ENCODE results near the gene SCGB1C2.
A peak's percentile ranks its signal among the peaks of the same experiment; 100 is the strongest.
"Not testable (repeated sequence)": the region's sequence is repeated elsewhere in the genome, so short reads cannot be mapped to it uniquely, and the experiment has no call there.

The SCGB1C2 gene

DNA sequence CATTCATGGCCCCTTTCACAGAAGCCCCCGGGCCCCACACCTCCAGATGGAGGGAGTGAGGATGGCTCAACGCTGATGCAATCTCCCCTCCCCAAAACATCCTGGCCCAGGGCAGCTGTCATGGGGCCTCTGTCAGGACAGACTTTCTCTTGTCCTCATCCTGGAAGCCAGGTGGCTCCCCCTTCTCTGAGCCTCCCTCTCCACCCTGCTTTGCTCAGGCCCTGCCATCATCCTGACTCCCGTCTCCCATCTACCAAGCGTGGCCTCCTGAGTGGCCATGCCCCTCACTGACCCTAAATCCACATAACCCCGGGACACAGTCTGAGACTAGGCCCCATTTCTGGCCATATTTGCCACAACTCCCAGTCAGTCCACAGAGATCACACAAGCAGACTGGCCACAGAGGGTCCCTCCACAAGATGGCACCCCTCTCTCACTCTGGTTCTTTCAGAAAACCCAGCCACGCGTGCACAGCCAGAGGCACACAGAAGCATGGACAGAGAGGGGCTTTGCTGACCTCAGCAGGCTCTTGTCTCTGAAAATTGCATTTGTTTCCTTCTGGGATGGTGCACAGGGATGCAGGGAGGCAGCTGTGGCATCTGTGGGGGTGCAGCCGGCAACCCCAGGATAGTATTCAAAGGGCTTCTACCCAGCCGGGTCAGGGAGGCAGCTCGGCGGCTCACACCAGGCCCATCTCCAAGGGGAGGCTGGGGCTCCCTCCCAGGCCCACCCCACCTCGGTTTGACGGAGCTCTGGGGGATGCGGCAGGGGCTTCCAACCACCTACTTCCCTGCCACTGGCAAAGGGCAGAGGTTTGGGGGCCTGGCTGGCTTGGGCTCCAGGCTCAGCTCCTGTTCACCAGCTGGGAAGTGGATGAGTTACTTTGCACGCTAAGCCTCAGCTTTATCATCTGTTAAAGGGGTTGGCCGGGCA lies 27.2 kb downstream of the SCGB1C2 start:
- TF ChIP-seq, protein P1, sequence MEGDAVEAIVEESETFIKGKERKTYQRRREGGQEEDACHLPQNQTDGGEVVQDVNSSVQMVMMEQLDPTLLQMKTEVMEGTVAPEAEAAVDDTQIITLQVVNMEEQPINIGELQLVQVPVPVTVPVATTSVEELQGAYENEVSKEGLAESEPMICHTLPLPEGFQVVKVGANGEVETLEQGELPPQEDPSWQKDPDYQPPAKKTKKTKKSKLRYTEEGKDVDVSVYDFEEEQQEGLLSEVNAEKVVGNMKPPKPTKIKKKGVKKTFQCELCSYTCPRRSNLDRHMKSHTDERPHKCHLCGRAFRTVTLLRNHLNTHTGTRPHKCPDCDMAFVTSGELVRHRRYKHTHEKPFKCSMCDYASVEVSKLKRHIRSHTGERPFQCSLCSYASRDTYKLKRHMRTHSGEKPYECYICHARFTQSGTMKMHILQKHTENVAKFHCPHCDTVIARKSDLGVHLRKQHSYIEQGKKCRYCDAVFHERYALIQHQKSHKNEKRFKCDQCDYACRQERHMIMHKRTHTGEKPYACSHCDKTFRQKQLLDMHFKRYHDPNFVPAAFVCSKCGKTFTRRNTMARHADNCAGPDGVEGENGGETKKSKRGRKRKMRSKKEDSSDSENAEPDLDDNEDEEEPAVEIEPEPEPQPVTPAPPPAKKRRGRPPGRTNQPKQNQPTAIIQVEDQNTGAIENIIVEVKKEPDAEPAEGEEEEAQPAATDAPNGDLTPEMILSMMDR (IDR thresholded peaks at IDR 0.05; ENCODE audit: control insufficient read depth, insufficient read depth, low read depth, low read length, missing control alignments), result peak; percentile 61
- H3K4me3 ChIP-seq (ENCODE audit: control insufficient read depth, low read depth, low read length), result no peak overlapping the region
- DNase-seq (ENCODE audit: low read depth), result peak; percentile 11

DNA sequence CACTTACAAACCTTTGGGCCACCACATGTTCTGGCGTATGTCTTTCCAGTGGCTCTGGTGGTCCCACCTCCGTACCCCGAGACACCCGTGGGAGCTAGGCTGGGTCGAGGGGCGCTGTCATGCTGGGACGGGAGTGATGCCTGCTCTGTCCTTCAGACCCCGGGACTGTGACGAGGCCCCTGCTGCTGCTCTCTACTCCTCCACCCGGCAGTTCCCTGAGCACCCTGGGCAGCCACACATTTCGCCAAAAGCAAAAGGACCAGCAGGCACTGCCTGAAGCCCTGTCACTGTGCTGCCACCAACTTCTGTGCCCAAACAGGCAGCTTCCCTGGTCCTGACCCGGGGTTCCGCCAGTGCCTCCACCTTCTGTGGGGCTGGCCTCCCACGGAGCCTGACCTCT lies 28.6 kb downstream of the SCGB1C2 start:
- no peak overlapping the region for H3K4me3 ChIP-seq (ENCODE audit: control insufficient read depth, low read depth, low read length)
- TF ChIP-seq, protein P1 (IDR thresholded peaks at IDR 0.05; ENCODE audit: control insufficient read depth, insufficient read depth, low read depth, low read length, missing control alignments), result no peak
- no peak for DNase-seq (ENCODE audit: low read depth)

DNA sequence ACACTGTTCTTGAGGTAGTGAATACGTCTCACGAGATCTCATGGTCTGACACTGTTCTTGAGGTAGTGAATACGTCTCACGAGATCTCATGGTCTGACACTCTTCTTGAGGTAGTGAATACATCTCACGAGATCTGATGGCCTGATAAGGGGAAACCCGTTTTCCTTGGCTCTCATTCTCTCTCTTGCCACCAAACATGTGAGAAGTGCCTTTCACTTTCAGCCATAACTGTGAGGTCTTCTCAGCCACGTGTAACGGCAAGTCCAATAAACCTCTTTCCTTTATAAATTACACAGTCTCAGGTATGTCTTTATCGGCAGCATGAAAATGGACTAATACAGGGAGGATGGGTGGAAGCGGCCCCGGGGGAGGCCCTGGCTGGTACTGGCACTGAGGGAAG lies 31.2 kb downstream of the SCGB1C2 start:
- not testable (repeated sequence) for H3K4me3 ChIP-seq (ENCODE audit: control insufficient read depth, low read depth, low read length); DNase-seq (ENCODE audit: low read depth)

DNA sequence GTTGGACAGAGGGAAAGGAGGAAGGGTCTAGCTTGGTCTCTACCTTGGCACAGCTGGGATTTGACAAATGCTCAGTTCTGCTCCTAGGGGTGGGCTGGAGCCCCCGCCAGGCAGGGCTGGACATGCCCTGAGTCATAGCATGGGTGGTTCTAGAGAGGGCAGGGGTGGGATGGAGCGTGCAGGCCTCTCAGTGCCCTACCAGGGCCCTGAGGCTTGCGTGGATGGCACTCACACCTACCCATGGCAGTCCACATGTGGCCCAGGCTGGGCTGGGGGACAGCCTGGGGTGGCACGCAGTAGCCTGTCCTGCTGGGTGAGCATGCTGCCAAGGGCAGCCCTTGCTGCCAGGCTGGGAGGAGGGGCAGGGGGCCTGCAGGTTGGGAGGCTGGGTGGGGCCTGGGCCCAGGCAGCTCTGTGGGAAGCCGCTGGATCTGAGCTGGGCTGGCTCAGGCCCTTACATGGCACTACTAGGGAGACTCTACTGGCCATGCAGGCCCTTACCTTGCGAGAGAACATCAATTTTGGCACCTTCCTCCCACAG lies 32.8 kb downstream of the SCGB1C2 start:
- no peak overlapping the region for H3K4me3 ChIP-seq (ENCODE audit: control insufficient read depth, low read depth, low read length)
- TF ChIP-seq, protein P1 (IDR thresholded peaks at IDR 0.05; ENCODE audit: control insufficient read depth, insufficient read depth, low read depth, low read length, missing control alignments), result no peak
- DNase-seq (ENCODE audit: low read depth), result no peak

DNA sequence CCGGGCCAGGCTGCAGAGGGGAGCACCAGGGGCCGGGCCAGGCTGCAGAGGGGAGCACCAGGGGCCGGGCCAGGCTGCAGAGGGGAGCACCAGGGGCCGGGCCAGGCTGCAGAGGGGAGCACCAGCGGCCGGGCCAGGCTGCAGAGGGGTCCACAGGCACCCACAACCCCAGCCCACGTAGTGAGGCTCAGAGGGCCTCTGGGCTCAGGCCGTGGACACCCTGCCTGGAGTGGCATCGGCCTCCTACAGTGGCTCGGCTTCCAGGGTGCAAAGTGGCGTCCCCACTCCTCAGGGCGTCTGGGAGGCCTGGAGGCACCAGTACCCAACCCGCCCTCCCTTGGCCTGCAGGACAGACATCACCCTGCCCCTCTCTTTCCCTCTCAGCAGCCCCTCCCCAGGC lies 34.5 kb downstream of the SCGB1C2 start:
- TF ChIP-seq, protein P1 (IDR thresholded peaks at IDR 0.05; ENCODE audit: control insufficient read depth, insufficient read depth, low read depth, low read length, missing control alignments), result no peak
- no peak for DNase-seq (ENCODE audit: low read depth)
- H3K4me3 ChIP-seq (ENCODE audit: control insufficient read depth, low read depth, low read length), result no peak overlapping the region

DNA sequence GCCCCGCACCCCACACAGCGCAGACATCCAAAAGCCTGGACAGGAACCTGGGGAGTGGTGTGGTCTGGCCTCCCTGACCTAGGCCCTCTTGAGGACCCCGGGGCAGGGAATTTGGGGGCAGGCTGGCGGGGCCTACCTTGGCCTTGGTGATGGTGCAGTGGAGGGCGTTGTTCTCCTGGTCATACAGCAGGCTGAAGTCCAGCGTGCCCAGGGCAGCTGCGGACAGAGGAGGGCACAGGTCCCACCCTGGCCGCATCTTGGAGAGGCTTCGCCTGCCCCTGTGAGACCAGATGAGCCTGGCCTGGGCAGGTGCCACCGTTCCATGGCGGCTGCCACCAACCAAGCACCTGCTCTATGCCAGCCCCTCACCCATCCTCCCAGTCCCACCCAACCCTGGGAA lies 35.0 kb downstream of the SCGB1C2 start:
- TF ChIP-seq, protein P1 (IDR thresholded peaks at IDR 0.05; ENCODE audit: control insufficient read depth, insufficient read depth, low read depth, low read length, missing control alignments), result no peak
- H3K4me3 ChIP-seq (ENCODE audit: control insufficient read depth, low read depth, low read length), result no peak overlapping the region
- no peak for DNase-seq (ENCODE audit: low read depth)

DNA sequence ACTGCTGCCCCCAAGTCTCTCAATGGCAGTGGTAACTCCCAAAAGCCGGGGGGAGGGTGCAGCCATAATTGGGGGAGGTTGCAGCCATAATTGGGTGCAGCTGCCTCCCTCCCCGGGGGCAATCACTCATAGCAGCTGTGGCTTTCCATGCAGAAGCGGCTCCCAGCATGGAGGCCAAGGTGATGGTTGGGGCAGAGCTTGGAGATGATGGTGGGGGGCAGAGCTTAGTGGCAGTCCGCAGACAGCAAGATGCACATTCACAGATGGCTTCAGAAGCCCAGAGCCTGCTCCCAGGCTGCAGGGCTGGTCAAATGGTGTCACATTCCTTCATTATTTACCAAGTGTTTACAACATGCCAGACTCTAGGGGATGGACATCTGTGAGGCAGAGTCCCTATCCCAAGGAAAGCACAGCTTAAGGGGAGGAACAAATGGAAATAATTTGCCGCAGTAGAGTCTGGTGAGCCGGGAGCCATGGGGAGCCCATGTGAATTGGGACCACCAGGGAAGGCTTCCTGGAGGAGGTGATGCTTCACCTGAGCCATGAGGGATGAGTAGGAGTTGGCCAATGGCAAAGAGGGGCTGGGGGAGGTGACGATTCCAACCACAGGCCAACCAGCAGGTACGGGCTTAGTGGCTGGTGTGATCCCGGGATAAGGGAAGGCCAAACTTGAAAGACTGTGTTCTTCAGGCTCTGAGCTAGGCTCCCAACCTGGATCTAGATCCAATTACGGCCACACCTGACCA lies 36.0 kb downstream of the SCGB1C2 start:
- no peak overlapping the region for H3K4me3 ChIP-seq (ENCODE audit: control insufficient read depth, low read depth, low read length)
- no peak for DNase-seq (ENCODE audit: low read depth)
- TF ChIP-seq, protein P1 (IDR thresholded peaks at IDR 0.05; ENCODE audit: control insufficient read depth, insufficient read depth, low read depth, low read length, missing control alignments), result no peak

Measured in AG09309 (cell line).